IPS-18c (cell line): Measurements from ENCODE around the gene FRMD4A.

ENCODE experiments used
- H3K4me3 ChIP-seq: 2 replicates; pipeline ENCODE4 v1.7.0; 2013; ENCODE audit warnings: low read depth, mild to moderate bottlenecking, low read length, moderate library complexity; ENCODE audit not compliant: insufficient read depth
- H3K9me3 ChIP-seq: one replicate; pipeline ENCODE4 v1.6.1; 2013; ENCODE audit warnings: mild to moderate bottlenecking, low read length, moderate library complexity; ENCODE audit not compliant: control insufficient read depth, insufficient read depth

The FRMD4A gene

DNA sequence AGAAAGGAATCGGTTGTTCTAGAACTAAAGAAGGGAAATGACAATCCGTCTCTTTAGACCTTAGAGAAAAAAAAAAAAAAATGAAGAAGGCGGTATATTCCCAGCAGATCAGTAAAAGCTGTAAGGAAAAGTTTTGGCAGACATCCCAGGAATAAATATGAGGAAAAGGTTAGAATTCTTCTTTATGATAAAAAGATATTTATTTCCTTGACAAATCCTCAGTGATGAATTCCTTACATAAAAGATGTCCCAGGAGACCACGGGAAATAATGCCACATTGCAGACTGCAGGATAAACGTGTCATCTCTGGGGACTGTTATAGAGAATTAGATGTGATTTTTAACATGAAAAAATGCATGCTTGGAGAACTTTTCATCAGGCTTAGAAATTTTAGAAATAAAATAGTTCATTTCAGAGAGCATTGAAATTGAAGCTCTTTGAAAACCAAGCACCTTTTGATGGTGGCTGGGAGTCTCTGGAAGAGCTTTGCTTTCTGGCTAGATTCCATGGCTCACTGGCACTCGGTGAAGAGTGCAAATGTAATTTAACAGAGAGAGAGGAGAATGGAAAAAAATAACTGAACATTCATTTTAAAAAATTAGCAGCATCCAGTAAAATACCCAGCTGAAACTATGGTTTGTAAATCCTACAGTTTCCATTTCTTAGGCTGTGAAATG lies 645.8 kb downstream of the FRMD4A start:
- H3K9me3 ChIP-seq, result no peaks in the 10 kb centered on the region
- H3K4me3 ChIP-seq, result no peak overlapping the region

- Histone ChIP-seq H3K4me3 (no peak overlapping the region), H3K9me3 (no peaks in the 10 kb centered on the region)
Measured at GRCh38 chr10:13684252-13684791, 646.4 kb downstream of the FRMD4A start.

GRCh38 chr10:13683017-13683416 lies 647.7 kb downstream of the FRMD4A start:
- no peak overlapping the region for H3K4me3 ChIP-seq
- H3K9me3 ChIP-seq, result no peaks in the 10 kb centered on the region

- Histone ChIP-seq H3K9me3 (no peaks in the 10 kb centered on the region), H3K4me3 (no peak overlapping the region)
Measured at GRCh38 chr10:13681960-13682359, 648.8 kb downstream of the FRMD4A start.

GRCh38 chr10:13681528-13681927 lies 649.2 kb downstream of the FRMD4A start:
- H3K4me3 ChIP-seq, result no peak overlapping the region
- H3K9me3 ChIP-seq, result no peaks in the 10 kb centered on the region

- Histone ChIP-seq H3K4me3 (no peak overlapping the region), H3K9me3 (no peaks in the 10 kb centered on the region)
Measured at GRCh38 chr10:13681095-13681494, 649.6 kb downstream of the FRMD4A start.

DNA sequence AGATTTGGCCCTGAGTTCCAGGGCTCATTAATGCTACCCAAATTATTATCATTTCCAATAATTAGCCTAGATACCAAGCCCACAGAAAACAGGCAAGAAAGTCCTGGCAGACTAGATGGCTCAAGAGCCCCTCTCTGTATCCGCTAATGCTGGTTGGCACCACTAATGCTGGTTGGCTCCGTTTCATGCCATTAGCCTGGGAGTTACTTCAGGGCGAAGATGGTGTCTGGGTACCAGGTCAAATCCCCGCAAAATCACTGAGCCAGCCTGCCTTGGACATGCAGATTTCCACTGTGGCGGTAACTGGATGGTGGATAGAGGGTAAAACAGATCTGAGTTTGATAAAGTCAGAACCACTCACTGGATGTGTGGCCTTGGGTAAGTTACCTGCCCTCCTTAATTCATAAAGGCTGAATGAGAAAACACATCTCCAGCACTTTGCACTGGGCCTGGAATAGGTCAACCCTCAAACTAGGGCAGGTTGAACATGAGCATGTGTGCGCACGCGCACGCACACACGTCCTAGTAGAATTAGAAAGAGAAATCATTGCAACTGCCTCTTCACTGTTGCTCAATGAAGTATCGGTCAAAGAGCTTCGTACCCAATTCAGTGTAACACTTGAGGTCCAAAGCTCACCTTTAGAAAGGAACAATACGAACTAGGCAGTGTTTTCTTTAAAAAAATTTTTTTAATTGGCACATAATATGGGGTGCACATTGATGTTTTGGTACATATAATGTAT lies 652.5 kb downstream of the FRMD4A start:
- Histone ChIP-seq H3K9me3 (no peaks in the 10 kb centered on the region), H3K4me3 (no peak overlapping the region)

- H3K4me3 ChIP-seq, result no peak overlapping the region
- H3K9me3 ChIP-seq, result no peaks in the 10 kb centered on the region
Measured at GRCh38 chr10:13674645-13675588, 655.8 kb downstream of the FRMD4A start.

DNA sequence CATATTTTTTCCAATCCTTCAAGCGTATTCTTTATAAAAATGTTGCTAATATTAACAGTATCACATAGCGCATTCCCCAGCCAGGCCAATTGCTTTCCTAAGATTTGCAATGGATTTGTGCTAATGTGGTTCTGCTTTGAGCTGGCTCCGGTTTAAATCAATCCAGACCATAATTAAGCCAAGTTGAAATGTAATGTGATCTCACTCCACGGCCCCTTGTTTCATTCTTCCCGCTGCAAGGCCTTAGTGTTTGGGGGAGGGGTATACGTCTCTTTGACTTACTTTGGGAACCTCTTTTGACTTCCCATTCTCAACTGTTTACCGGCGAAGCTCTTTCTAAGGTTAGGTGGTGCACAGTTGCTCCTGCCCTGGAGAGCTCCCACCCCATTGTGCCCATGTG lies 657.6 kb downstream of the FRMD4A start:
- H3K4me3 ChIP-seq, result no peak overlapping the region
- H3K9me3 ChIP-seq, result no peaks in the 10 kb centered on the region

DNA sequence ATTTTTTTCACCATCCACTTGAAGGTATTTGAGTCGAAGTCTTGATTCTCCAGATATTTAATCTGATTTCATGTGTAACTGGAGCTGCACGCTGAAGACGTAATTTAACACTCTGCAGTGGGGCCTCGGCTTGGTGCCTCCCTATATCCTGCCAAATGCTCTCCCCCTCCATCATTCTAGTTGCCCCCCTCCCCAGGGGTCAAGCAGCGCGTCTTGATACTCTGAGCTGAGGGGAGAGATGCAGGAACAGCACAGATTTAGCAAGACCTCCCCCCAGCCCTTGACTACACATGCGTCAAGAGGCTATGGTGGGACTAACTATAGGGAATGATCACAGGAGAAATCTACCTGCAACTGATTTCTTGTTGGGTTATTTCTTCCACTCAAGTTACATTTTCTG lies 658.2 kb downstream of the FRMD4A start:
- Histone ChIP-seq H3K9me3 (no peaks in the 10 kb centered on the region), H3K4me3 (no peak overlapping the region)

GRCh38 chr10:13671904-13672303 lies 658.8 kb downstream of the FRMD4A start:
- no peak overlapping the region for H3K4me3 ChIP-seq

GRCh38 chr10:13670311-13670710 lies 660.4 kb downstream of the FRMD4A start:
- Histone ChIP-seq H3K9me3 (no peaks in the 10 kb centered on the region), H3K4me3 (no peak overlapping the region)

More at GRCh38 chr10:13671904-13672303, 658.8 kb downstream of the FRMD4A start:
- no peaks in the 10 kb centered on the region for H3K9me3 ChIP-seq

DNA sequence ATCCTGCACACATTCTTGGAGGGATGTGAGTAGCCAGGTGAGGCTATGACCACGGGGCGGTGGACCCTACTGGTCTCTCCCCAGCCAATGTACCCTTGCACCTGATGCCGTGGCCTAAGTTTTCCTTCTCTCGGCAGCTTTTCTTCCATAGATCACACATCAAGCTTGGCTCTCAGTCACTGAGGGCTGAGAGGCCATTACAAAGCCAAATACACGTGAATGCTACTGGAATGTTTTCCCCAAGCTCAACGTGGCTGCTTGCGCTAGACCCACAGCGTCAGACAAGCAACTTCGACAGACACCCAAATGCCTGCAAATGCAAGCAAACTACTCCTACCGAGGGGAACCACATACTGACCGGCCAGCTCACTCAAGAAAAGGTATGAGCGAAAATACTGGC lies 660.8 kb downstream of the FRMD4A start:
- Histone ChIP-seq H3K4me3 (no peak overlapping the region), H3K9me3 (no peaks in the 10 kb centered on the region)

DNA sequence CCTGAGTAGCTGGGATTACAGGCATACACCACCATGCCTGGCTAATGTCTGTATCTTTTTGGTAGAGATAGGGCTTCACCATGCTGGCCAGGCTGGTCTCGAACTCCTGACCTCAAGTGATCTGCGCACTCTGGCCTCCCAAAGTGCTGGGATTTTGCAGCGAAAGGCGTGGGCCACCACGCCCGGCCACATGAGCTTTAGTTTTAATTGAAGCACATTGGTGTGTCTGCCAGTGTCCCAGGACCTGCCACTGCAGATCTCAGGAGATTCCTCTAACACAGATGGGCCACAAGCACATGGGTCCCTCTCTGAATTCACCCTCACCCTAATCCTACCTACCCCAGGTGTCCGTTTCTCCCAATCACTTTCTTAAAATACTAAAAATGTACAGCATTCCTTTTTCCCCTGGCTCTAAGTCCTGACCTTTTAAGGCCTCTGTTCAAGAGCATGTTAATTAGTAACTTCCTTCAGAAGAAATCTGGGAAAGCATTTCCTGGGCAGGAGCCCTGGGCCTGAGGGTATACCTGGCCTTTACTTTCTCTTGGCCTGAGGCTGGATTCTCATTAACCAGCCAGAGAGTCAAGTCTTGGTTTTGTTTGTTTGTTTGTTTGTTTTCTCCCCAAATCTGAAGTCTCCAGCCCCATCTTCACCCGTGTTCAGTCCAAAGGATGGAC lies 661.4 kb downstream of the FRMD4A start:
- H3K9me3 ChIP-seq, result no peaks in the 10 kb centered on the region
- no peak overlapping the region for H3K4me3 ChIP-seq

DNA sequence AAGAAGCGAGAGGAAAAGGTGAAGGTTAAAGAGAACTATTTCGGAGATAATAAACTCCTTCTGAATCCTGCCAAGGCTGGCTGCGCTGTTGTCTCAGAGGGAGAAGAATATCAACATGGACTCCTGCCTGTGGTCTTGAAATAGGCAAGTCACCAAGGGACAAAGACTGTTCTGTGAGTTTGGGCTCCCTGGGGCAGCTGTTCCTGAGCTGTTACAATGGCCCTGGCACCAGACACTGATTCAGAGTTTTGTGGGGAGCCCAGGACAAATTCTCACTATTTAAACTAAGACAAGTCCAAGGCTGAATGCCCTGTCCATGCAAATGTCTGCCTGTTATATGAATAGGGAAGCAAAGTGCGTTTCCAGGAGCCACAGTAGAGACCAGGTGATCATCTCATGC lies 662.6 kb downstream of the FRMD4A start:
- no peak overlapping the region for H3K4me3 ChIP-seq
- no peaks in the 10 kb centered on the region for H3K9me3 ChIP-seq

GRCh38 chr10:13665516-13666262 lies 665.0 kb downstream of the FRMD4A start:
- Histone ChIP-seq H3K4me3 (no peak overlapping the region), H3K9me3 (no peaks in the 10 kb centered on the region)
